KMS-11 (cell line): ENCODE measurements around the gene RAP1GAP2.

ENCODE experiments used
- H2AFZ ChIP-seq: fragments of 200-600 bp; sonication (generic); 2 replicates; pipeline ENCODE4 v1.6.1; 2016; ENCODE audit warnings: antibody characterized with exemption, mixed run types, low read depth
- H3K27ac ChIP-seq: fragments of 200-600 bp; sonication (generic); 2 replicates; pipeline ENCODE4 v1.6.1; 2016; ENCODE audit warnings: mild to moderate bottlenecking, mixed run types
- H3K27me3 ChIP-seq: fragments of 200-600 bp; sonication (generic); 2 replicates; pipeline ENCODE4 v1.6.1; 2017; ENCODE audit warnings: mild to moderate bottlenecking, low read depth, mixed run types, moderate library complexity; ENCODE audit not compliant: insufficient read depth
- H3K36me3 ChIP-seq: fragments of 200-600 bp; sonication (generic); 2 replicates; pipeline ENCODE4 v1.6.1; 2017; ENCODE audit warnings: mild to moderate bottlenecking, mixed run types; ENCODE audit not compliant: insufficient read depth
- H3K4me1 ChIP-seq: fragments of 200-600 bp; sonication (generic); 2 replicates; pipeline ENCODE4 v1.6.1; 2016; ENCODE audit warnings: mild to moderate bottlenecking, low read depth, mixed run types; ENCODE audit not compliant: poor library complexity, severe bottlenecking
- H3K4me2 ChIP-seq: fragments of 200-600 bp; sonication (generic); 2 replicates; pipeline ENCODE4 v1.7.0; 2016; ENCODE audit warnings: mild to moderate bottlenecking, mixed run types
- H3K4me3 ChIP-seq: fragments of 200-600 bp; sonication (generic); IDR thresholded peaks from 2 replicates; pipeline ENCODE4 v1.6.1; 2017; ENCODE audit warnings: low read depth, low read length, mixed read lengths; ENCODE audit not compliant: insufficient read depth
- H3K79me2 ChIP-seq: fragments of 200-600 bp; sonication (generic); 2 replicates; pipeline ENCODE4 v1.6.1; 2016; ENCODE audit warnings: low read depth, mixed run types; ENCODE audit not compliant: insufficient read depth
- H3K9ac ChIP-seq: fragments of 200-600 bp; sonication (generic); 2 replicates; pipeline ENCODE4 v1.6.1; 2016; ENCODE audit warnings: mild to moderate bottlenecking, mixed run types
- H4K20me1 ChIP-seq: fragments of 200-600 bp; sonication (generic); 2 replicates; pipeline ENCODE4 v1.6.1; 2016; ENCODE audit warnings: mild to moderate bottlenecking, mixed run types; ENCODE audit not compliant: insufficient read depth
- CTCF ChIP-seq: fragments of 200-600 bp; sonication (generic); conservative IDR thresholded peaks from 2 replicates; pipeline ENCODE4 v1.6.1; 2017; ENCODE audit warnings: low read depth, mild to moderate bottlenecking, antibody characterized with exemption, low read length, moderate library complexity, mixed read lengths

RAP1GAP2 gene

GRCh38 chr17:2936771-2937321, 140.6 kb downstream of the RAP1GAP2 start:
- peaks cover 31% of the 10 kb centered on the region; the same call in 1 of the 2 replicates for H3K27me3 ChIP-seq
- H4K20me1 ChIP-seq = no peaks in the 10 kb centered on the region
- H3K4me1 ChIP-seq = no peaks in the 10 kb centered on the region
- H3K9ac ChIP-seq = no peak overlapping the region
- no peaks in the 10 kb centered on the region for H3K36me3 ChIP-seq
- H3K79me2 ChIP-seq = no peaks in the 10 kb centered on the region
- H3K4me3 ChIP-seq = no peak overlapping the region
- H3K27ac ChIP-seq = no peak overlapping the region
- no peak overlapping the region for H3K4me2 ChIP-seq
- no peak for TF ChIP-seq CTCF
- no peak overlapping the region for H2AFZ ChIP-seq

DNA sequence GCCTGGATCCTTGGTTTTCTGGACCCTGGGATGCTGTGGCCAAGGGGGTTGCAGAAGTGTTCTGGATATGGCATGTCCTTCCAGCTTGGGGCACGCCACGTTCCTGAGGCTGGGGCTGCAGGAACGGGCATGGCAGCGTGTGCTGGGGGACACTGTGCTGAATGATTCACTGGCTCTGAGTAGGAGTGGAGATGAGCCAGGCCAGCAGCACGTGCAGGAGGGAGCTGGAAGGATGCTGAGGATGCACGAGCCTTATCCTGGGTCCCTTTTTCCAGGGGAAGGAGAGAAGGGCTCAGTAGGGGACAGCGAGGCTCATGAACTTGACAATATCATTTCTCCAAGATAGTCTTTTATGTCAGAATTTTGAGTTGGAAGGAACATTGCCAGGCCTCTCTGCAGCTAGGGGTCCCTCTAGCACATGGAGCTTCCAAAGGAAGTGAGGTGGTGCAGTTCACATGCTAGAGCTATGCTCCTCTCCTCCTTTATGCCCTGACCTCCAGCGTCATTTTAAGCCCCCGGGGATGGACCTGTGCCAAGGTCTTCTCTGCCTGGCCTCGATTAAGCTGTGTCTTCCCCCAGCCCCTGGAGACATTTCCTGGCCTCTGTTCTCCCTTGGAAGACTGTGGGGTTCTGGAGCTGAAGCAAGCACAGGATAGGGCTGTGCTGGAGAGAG, 141.2 kb downstream of the RAP1GAP2 start:
- Histone ChIP-seq H3K4me1 (no peaks in the 10 kb centered on the region), H2AFZ (no peak overlapping the region), H3K4me3 (no peak overlapping the region), H3K9ac (no peak overlapping the region), H3K36me3 (no peaks in the 10 kb centered on the region), H4K20me1 (no peaks in the 10 kb centered on the region), H3K4me2 (no peak overlapping the region), H3K79me2 (no peaks in the 10 kb centered on the region), H3K27ac (no peak overlapping the region), H3K27me3 (peaks cover 31% of the 10 kb centered on the region; the same call in 1 of the 2 replicates)
- TF ChIP-seq CTCF = no peak

DNA sequence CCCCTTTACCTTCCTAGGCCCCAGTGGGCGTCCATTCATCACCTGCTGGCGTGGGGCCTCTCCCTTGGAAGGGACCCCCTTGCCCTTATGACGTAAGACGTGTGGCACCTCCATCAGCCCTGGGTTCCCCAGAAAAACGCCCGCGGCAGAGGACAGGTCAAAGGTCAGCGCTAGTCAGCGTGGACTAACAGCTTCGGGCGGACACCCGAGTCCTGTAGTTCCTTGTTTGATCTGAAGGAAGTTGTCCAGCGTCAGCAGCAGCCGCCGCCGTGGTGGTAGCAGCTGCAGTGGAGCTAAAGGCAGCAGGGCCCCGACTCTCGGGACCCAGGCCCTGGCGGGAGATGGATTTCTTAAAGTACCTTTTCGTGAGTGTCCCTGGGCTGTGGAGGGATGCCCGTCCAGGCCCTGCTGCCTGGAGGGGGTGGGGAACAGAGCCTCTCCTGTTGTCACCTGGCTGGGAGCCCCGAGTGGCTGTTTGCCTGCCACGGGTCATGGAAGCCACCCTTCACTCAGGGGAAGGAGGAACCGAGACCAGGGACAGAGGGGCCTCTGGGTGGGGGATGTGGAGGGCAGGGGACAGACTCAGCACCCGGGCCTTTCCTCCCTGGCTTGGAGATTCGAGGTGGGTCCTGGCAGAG, 143.6 kb downstream of the RAP1GAP2 start:
- TF ChIP-seq CTCF = no peak
- Histone ChIP-seq H3K9ac (no peak overlapping the region), H3K27ac (no peak overlapping the region), H3K36me3 (no peaks in the 10 kb centered on the region), H4K20me1 (no peaks in the 10 kb centered on the region), H2AFZ (no peak overlapping the region), H3K4me3 (no peak overlapping the region), H3K4me1 (no peaks in the 10 kb centered on the region), H3K27me3 (peaks cover 19% of the 10 kb centered on the region; the same call in 1 of the 2 replicates), H3K79me2 (no peaks in the 10 kb centered on the region), H3K4me2 (no peak overlapping the region)

GRCh38 chr17:2940352-2940751, 144.1 kb downstream of the RAP1GAP2 start:
- H3K4me1 ChIP-seq = no peaks in the 10 kb centered on the region
- no peak overlapping the region for H3K27ac ChIP-seq
- H4K20me1 ChIP-seq = no peaks in the 10 kb centered on the region
- H3K79me2 ChIP-seq = no peaks in the 10 kb centered on the region
- no peaks in the 10 kb centered on the region for H3K36me3 ChIP-seq
- TF ChIP-seq CTCF = no peak
- H3K4me2 ChIP-seq = no peak overlapping the region
- no peak overlapping the region for H2AFZ ChIP-seq
- no peak overlapping the region for H3K9ac ChIP-seq
- H3K27me3 ChIP-seq = peaks cover 19% of the 10 kb centered on the region; the same call in 1 of the 2 replicates
- no peak overlapping the region for H3K4me3 ChIP-seq
